Fibroblast of lung (primary cell): Measurements from ENCODE around the gene ASH1L.
A peak's percentile ranks its signal among the peaks of the same experiment; 100 is the strongest.

ENCODE experiments used
- CTCF ChIP-seq, 2 donors: IDR thresholded peaks in 1 of 2; conservative IDR thresholded peaks in 1 of 2; 1 replicate in 1 of 2; 2 replicates in 1 of 2; pipeline ENCODE4 v1.5.1; 2011 to 2012; ENCODE audit warnings: low read length in 2 of 2, control low read depth in 1 of 2, inconsistent platforms in 1 of 2, low read depth in 1 of 2, mild to moderate bottlenecking in 1 of 2
- EZH2 ChIP-seq: IDR thresholded peaks from 2 replicates; pipeline ENCODE4 v1.5.1; 2012; ENCODE audit warnings: low read length, control low read depth, mild to moderate bottlenecking; ENCODE audit errors: missing control alignments

GRCh38 chr1:155307247-155307740, 255.3 kb downstream of the ASH1L start:
- peak; percentile 31 to 48 for TF ChIP-seq CTCF (conservative IDR thresholded peaks at IDR 0.05 in 1 of 2, IDR thresholded peaks at IDR 0.05 in 1 of 2; ENCODE audit: low read depth in 1 of 2, low read length in 2 of 2)
- TF ChIP-seq EZH2: no peak
